ENCODE data around the gene LIMS3. TPM values are rescaled to one million over a fixed set of nuclear protein-coding genes. Genes with fewer than 3 reads are reported as not detected.
"Not testable (repeated sequence)": the region's sequence is repeated elsewhere in the genome, so short reads cannot be mapped to it uniquely, and the experiment has no call there.

Gene LIMS3, protein sequence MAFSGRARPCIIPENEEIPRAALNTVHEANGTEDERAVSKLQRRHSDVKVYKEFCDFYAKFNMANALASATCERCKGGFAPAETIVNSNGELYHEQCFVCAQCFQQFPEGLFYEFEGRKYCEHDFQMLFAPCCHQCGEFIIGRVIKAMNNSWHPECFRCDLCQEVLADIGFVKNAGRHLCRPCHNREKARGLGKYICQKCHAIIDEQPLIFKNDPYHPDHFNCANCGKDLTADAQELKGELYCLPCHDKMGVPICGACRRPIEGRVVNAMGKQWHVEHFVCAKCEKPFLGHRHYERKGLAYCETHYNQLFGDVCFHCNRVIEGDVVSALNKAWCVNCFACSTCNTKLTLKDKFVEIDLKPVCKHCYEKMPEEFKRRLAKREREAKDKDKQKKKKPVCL
- polyA plus RNA-seq (2013, experiment 1 of 2): 0.79 TPM
- 1.3 TPM for polyA plus RNA-seq (2013, experiment 2 of 2)

DNA sequence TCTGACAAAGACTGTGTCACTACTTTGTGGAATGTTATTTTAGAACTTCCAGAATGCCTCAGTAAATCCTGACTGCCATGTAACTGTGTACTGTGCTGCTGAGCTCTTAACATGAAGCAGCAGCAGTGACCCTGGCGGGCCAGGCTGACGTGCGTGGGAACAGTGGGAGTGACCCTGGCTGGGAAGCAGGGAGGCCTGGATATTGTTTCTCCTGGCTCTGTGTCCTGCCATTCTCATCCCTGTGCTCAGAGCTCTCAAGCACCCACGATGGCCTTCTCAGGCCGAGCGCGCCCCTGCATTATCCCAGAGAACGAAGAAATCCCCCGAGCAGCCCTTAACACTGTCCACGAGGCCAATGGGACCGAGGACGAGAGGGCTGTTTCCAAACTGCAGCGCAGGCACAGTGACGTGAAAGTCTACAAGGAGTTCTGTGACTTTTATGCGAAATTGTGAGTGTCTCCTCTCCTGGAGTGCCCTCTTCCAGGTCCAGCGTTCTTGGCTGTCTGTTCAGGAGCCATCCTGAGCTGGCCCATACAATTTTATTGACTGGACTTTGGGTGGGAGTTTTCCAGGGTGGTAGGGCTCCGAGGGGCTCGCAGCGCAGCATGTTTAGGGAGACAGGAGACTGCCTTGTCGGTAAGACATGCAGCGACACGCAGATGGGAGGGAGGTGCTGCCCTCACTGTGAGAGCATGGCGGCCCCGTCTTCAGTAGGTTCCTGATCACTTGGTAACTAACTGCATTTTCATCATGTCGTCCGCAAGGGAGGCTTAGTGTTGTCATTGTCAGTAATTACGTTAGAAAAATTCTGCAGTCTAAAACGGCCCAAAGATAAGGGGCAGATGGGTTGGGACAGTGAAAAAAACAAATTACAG, at the start of gene LIMS3:
LIMS3 (plus strand) TSS at position 227 of the 875 bp plus-strand sequence; CDS start at position 268, 41 bp downstream.
- not testable (repeated sequence) for H3K4me2 ChIP-seq (ENCODE audit: insufficient read depth, low read length, poor library complexity, severe bottlenecking); H3K4me1 ChIP-seq (ENCODE audit: control insufficient read depth in 2 of 2, insufficient read depth in 1 of 2, low read depth in 1 of 2, low read length in 2 of 2); H4K8ac ChIP-seq (ENCODE audit: low read depth, low read length); H4K91ac ChIP-seq (ENCODE audit: low read depth, low read length, poor library complexity); H3K27ac ChIP-seq (replicated peaks; ENCODE audit: low read length); H3K9me3 ChIP-seq (replicated peaks in 1 of 2; ENCODE audit: control insufficient read depth in 2 of 2, insufficient read depth in 1 of 2, low read depth in 1 of 2, low read length in 2 of 2); H3K4ac ChIP-seq (ENCODE audit: low read length); H2AFZ ChIP-seq (ENCODE audit: low read length); H2BK5ac ChIP-seq (ENCODE audit: low read length); H2AK5ac ChIP-seq (ENCODE audit: low read depth, low read length); H3K4me3 ChIP-seq (ENCODE audit: low read length in 2 of 2); H3K14ac ChIP-seq (ENCODE audit: low read length); H2BK120ac ChIP-seq (ENCODE audit: low read depth, low read length); H2BK15ac ChIP-seq (ENCODE audit: low read length); H3K23ac ChIP-seq (ENCODE audit: low read depth, low read length, poor library complexity); H3K36me3 ChIP-seq (replicated peaks in 1 of 2; ENCODE audit: control insufficient read depth in 2 of 2, insufficient read depth in 2 of 2, low read length in 2 of 2); H2BK12ac ChIP-seq (ENCODE audit: low read length); H3K9ac ChIP-seq (ENCODE audit: low read depth, low read length, poor library complexity); H3K18ac ChIP-seq (ENCODE audit: low read length); H3K27me3 ChIP-seq (ENCODE audit: control insufficient read depth in 3 of 3, insufficient read depth in 3 of 3, low read depth in 1 of 3, low read length in 3 of 3); H3K79me1 ChIP-seq (ENCODE audit: low read depth, low read length); DNase-seq (ENCODE audit: low spot score)
- no CpG with 5 or more reads among the region's 28 CpGs for WGBS, 2 donors (ENCODE audit: extremely low coverage in 2 of 2, insufficient read length in 2 of 2, insufficient replicate concordance in 1 of 2)

DNA sequence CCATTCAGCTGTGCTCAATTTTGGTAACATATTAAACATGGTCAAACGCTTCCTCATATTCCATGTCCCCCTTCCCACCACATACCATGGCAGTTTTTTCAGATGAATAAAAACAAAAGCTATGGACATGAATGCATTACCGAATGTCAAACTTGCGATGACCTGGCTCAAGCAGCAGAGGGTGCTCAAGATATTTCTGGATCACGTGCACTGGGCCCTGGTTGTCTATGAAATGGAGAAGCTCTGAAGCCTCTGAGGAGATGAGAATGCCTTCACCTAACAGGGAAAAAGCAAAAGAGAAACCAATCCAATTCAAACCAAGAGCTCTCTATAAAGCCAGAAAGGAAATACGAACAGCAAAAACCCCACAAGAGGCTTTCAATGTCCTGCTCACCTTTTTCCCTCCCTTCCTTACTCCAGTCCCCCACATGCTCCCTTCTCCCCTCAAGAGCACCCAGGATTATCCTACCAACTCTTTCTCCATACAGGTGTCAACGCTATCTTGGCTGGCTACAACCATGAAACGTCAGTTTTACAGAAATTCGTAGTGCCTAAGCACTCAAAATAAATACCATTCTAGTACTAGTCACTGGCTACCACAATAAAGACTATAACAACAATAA, 27.2 kb upstream of the LIMS3 start:
- not testable (repeated sequence) for H3K4me1 ChIP-seq (ENCODE audit: control insufficient read depth in 2 of 2, insufficient read depth in 1 of 2, low read depth in 1 of 2, low read length in 2 of 2); H3K14ac ChIP-seq (ENCODE audit: low read length); H3K4me3 ChIP-seq (ENCODE audit: low read length in 2 of 2); H3K27me3 ChIP-seq (ENCODE audit: control insufficient read depth in 3 of 3, insufficient read depth in 3 of 3, low read depth in 1 of 3, low read length in 3 of 3); H3K9ac ChIP-seq (ENCODE audit: low read depth, low read length, poor library complexity); H3K4me2 ChIP-seq (ENCODE audit: insufficient read depth, low read length, poor library complexity, severe bottlenecking); H3K23ac ChIP-seq (ENCODE audit: low read depth, low read length, poor library complexity); H2AK5ac ChIP-seq (ENCODE audit: low read depth, low read length); H2BK120ac ChIP-seq (ENCODE audit: low read depth, low read length); H2BK5ac ChIP-seq (ENCODE audit: low read length); H3K4ac ChIP-seq (ENCODE audit: low read length); H3K18ac ChIP-seq (ENCODE audit: low read length); H3K9me3 ChIP-seq (replicated peaks in 1 of 2; ENCODE audit: control insufficient read depth in 2 of 2, insufficient read depth in 1 of 2, low read depth in 1 of 2, low read length in 2 of 2); H4K8ac ChIP-seq (ENCODE audit: low read depth, low read length); DNase-seq (ENCODE audit: low spot score); H2AFZ ChIP-seq (ENCODE audit: low read length); H3K79me1 ChIP-seq (ENCODE audit: low read depth, low read length); H3K27ac ChIP-seq (replicated peaks; ENCODE audit: low read length); H3K36me3 ChIP-seq (replicated peaks in 1 of 2; ENCODE audit: control insufficient read depth in 2 of 2, insufficient read depth in 2 of 2, low read length in 2 of 2); H4K91ac ChIP-seq (ENCODE audit: low read depth, low read length, poor library complexity); H2BK12ac ChIP-seq (ENCODE audit: low read length); H2BK15ac ChIP-seq (ENCODE audit: low read length)
- WGBS, 2 donors (ENCODE audit: extremely low coverage in 2 of 2, insufficient read length in 2 of 2, insufficient replicate concordance in 1 of 2): no CpG with 5 or more reads among the region's 8 CpGs

DNA sequence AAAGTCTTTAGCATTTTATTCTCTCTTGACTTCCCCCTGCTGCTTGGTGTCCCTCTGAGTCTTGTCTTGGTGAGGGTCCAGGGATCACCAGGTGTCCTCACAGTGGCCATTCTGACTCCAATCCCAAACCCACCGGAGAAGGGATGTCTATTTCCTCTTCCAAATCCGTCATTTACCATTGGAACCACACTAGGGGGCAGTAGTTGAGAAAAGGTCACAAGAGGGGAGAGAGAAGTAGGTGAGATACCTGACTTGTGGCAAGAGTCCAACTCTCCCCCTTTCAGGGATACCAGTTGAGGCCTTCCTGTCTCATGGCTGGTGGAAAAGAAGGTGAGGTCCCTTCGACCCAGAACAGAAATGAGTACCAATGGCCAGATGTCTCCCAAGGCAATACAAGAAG, 21.9 kb upstream of the LIMS3 start:
- H4K91ac ChIP-seq (ENCODE audit: low read depth, low read length, poor library complexity); H3K27me3 ChIP-seq (ENCODE audit: control insufficient read depth in 3 of 3, insufficient read depth in 3 of 3, low read depth in 1 of 3, low read length in 3 of 3); H3K9me3 ChIP-seq (replicated peaks in 1 of 2; ENCODE audit: control insufficient read depth in 2 of 2, insufficient read depth in 1 of 2, low read depth in 1 of 2, low read length in 2 of 2); H3K14ac ChIP-seq (ENCODE audit: low read length); H2BK120ac ChIP-seq (ENCODE audit: low read depth, low read length); H3K27ac ChIP-seq (replicated peaks; ENCODE audit: low read length); H3K79me1 ChIP-seq (ENCODE audit: low read depth, low read length); H3K36me3 ChIP-seq (replicated peaks in 1 of 2; ENCODE audit: control insufficient read depth in 2 of 2, insufficient read depth in 2 of 2, low read length in 2 of 2); H2BK5ac ChIP-seq (ENCODE audit: low read length); H3K4me1 ChIP-seq (ENCODE audit: control insufficient read depth in 2 of 2, insufficient read depth in 1 of 2, low read depth in 1 of 2, low read length in 2 of 2); DNase-seq (ENCODE audit: low spot score); H3K4ac ChIP-seq (ENCODE audit: low read length); H3K23ac ChIP-seq (ENCODE audit: low read depth, low read length, poor library complexity); H3K4me3 ChIP-seq (ENCODE audit: low read length in 2 of 2); H2AFZ ChIP-seq (ENCODE audit: low read length); H3K18ac ChIP-seq (ENCODE audit: low read length); H2BK15ac ChIP-seq (ENCODE audit: low read length); H3K4me2 ChIP-seq (ENCODE audit: insufficient read depth, low read length, poor library complexity, severe bottlenecking); H2AK5ac ChIP-seq (ENCODE audit: low read depth, low read length); H4K8ac ChIP-seq (ENCODE audit: low read depth, low read length); H2BK12ac ChIP-seq (ENCODE audit: low read length); H3K9ac ChIP-seq (ENCODE audit: low read depth, low read length, poor library complexity): not testable (repeated sequence)
- WGBS, 2 donors (ENCODE audit: extremely low coverage in 2 of 2, insufficient read length in 2 of 2, insufficient replicate concordance in 1 of 2): no CpG with 5 or more reads among the region's 3 CpGs

DNA sequence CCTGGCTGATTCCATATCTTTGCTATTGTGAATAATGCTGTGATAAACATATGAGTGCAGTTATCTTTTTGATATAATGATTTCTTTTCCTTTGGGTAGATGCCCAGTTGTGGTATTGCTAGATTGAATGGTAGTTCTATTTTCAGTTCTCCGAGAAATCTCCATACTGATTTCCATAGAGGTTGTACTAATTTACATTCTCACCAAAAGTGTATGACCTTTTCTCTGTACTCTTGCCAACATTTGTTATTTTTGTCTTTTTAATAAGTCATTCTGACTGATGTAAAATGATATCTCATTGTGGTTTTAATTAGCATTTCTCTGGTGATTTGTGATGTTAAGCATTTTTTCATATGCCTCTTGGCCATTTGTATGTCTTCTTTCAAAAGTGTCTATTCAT, 16.4 kb upstream of the LIMS3 start:
- not testable (repeated sequence) for H2BK120ac ChIP-seq (ENCODE audit: low read depth, low read length); H2BK12ac ChIP-seq (ENCODE audit: low read length); H4K91ac ChIP-seq (ENCODE audit: low read depth, low read length, poor library complexity); H2AK5ac ChIP-seq (ENCODE audit: low read depth, low read length); H4K8ac ChIP-seq (ENCODE audit: low read depth, low read length); H2BK15ac ChIP-seq (ENCODE audit: low read length); H3K79me1 ChIP-seq (ENCODE audit: low read depth, low read length); DNase-seq (ENCODE audit: low spot score); H3K23ac ChIP-seq (ENCODE audit: low read depth, low read length, poor library complexity); H3K9me3 ChIP-seq (replicated peaks in 1 of 2; ENCODE audit: control insufficient read depth in 2 of 2, insufficient read depth in 1 of 2, low read depth in 1 of 2, low read length in 2 of 2); H3K27me3 ChIP-seq (ENCODE audit: control insufficient read depth in 3 of 3, insufficient read depth in 3 of 3, low read depth in 1 of 3, low read length in 3 of 3); H2AFZ ChIP-seq (ENCODE audit: low read length); H3K4me1 ChIP-seq (ENCODE audit: control insufficient read depth in 2 of 2, insufficient read depth in 1 of 2, low read depth in 1 of 2, low read length in 2 of 2); H3K9ac ChIP-seq (ENCODE audit: low read depth, low read length, poor library complexity); H3K14ac ChIP-seq (ENCODE audit: low read length); H3K4me3 ChIP-seq (ENCODE audit: low read length in 2 of 2); H3K4ac ChIP-seq (ENCODE audit: low read length); H2BK5ac ChIP-seq (ENCODE audit: low read length); H3K27ac ChIP-seq (replicated peaks; ENCODE audit: low read length); H3K18ac ChIP-seq (ENCODE audit: low read length); H3K36me3 ChIP-seq (replicated peaks in 1 of 2; ENCODE audit: control insufficient read depth in 2 of 2, insufficient read depth in 2 of 2, low read length in 2 of 2); H3K4me2 ChIP-seq (ENCODE audit: insufficient read depth, low read length, poor library complexity, severe bottlenecking)
- no CpG with 5 or more reads among the region's 1 CpG for WGBS, 2 donors (ENCODE audit: extremely low coverage in 2 of 2, insufficient read length in 2 of 2, insufficient replicate concordance in 1 of 2)
